HCT116 (cell line): ENCODE data around the gene LDLR. TPM values are rescaled to one million over a fixed set of nuclear protein-coding genes. Genes with fewer than 3 reads are reported as not detected.

Source experiments
- ATAC-seq: fragments of 200-7000 bp; cut with Tn5 transposase; 2 replicates; pipeline ENCODE4 v1.9.1; 2020; ENCODE audit warnings: mild to moderate bottlenecking, moderate library complexity
- BruUV-seq: library from RNA; stranded (reverse); fragments of 400-500 nt; replicated peaks from 2 replicates; lab custom pipeline; 2021; lab: Mats Ljungman, UMichigan
- CTCF ChIA-PET: fragments of 300-600 bp; sonication (Branson Sonifier 250); formaldehyde crosslinking; loops from one replicate; lab custom pipeline; 2021; ENCODE audit warnings: antibody characterized with exemption; lab: Charles Lee
- POLR2A ChIA-PET: fragments of 300-600, 350-600 bp; sonication (Branson Sonifier 250); formaldehyde crosslinking; loops from one replicate; lab custom pipeline; 2021; ENCODE audit warnings: antibody characterized with exemption; lab: Charles Lee
- RAD21 ChIA-PET, 2 experiments: fragments of 300-600 bp; sonication (Branson Sonifier 250); formaldehyde crosslinking; loops; one replicate each; lab custom pipeline; 2023; ENCODE audit warnings: low total read pairs in 2 of 2; ENCODE audit not compliant: uncharacterized antibody in 2 of 2, unreplicated experiment in 2 of 2, low non-redundant PET in 1 of 2; lab: Charles Lee
- DNase-seq: peaks from one replicate; pipeline ENCODE4 v3.0.0-alpha.2; 2010; ENCODE audit warnings: low read depth, low spot score
- H2AFZ ChIP-seq: fragments of 200-600 bp; shearing (Covaris generic), sonication (generic); 2 replicates; pipeline ENCODE4 v1.6.1; 2017; ENCODE audit warnings: low read depth, mixed run types, mixed read lengths, antibody characterized with exemption, low read length; ENCODE audit not compliant: poor library complexity, severe bottlenecking
- H3K27ac ChIP-seq: 2 replicates; pipeline ENCODE4 v1.5.1; 2012; ENCODE audit warnings: low read depth, low read length
- H3K27me3 ChIP-seq: fragments of 200-600 bp; sonication (generic); 2 replicates; pipeline ENCODE4 v1.6.1; 2016; ENCODE audit warnings: mixed run types, low read length, mixed read lengths; ENCODE audit not compliant: insufficient read depth
- H3K36me3 ChIP-seq, 2 experiments: fragments of 200-500 bp in 1 of 2; fragments of 200-600 bp in 1 of 2; sonication (Bioruptor generic) in 1 of 2; sonication (generic) in 1 of 2; 2 replicates each; pipeline versions ENCODE4 v1.5.1 to v1.6.1; 2014 to 2016; ENCODE audit warnings: low read length in 2 of 2, inconsistent platforms in 1 of 2, mixed read lengths in 1 of 2, mixed run types in 1 of 2; ENCODE audit not compliant: insufficient read depth in 2 of 2, control insufficient read depth in 1 of 2
- H3K4me1 ChIP-seq, 2 experiments: fragments of 200-600 bp in 1 of 2; sonication (generic) in 1 of 2; 2 replicates each; pipeline versions ENCODE4 v1.5.1 to v1.6.1; 2012 to 2017; ENCODE audit warnings: low read length in 2 of 2, inconsistent platforms in 1 of 2, mild to moderate bottlenecking in 1 of 2, mixed read lengths in 1 of 2, mixed run types in 1 of 2, moderate library complexity in 1 of 2; ENCODE audit not compliant: insufficient read depth in 2 of 2, control insufficient read depth in 1 of 2
- H3K4me2 ChIP-seq: fragments of 200-600 bp; sonication (generic); 2 replicates; pipeline ENCODE4 v1.6.1; 2017; ENCODE audit warnings: mixed run types, low read length, mixed read lengths
- H3K4me3 ChIP-seq, 2 experiments: fragments of 200-600 bp in 1 of 2; sonication (generic) in 1 of 2; replicated peaks in 1 of 2; 2 replicates each; pipeline ENCODE4 v1.5.1; 2011 to 2016; ENCODE audit warnings: low read length in 2 of 2, control low read depth in 1 of 2, low read depth in 1 of 2, mild to moderate bottlenecking in 1 of 2, mixed read lengths in 1 of 2, mixed run types in 1 of 2
- H3K79me2 ChIP-seq: fragments of 200-600 bp; sonication (generic); 2 replicates; pipeline ENCODE4 v1.6.1; 2017; ENCODE audit warnings: mild to moderate bottlenecking, mixed run types, low read length, moderate library complexity, mixed read lengths; ENCODE audit not compliant: insufficient read depth
- H3K9ac ChIP-seq: fragments of 200-600 bp; sonication (generic); 2 replicates; pipeline ENCODE4 v1.6.1; 2016; ENCODE audit warnings: low read length, mixed read lengths
- H3K9me2 ChIP-seq: fragments of 200-600 bp; sonication (generic), shearing (Covaris generic); 2 replicates; pipeline ENCODE4 v1.6.1; 2017; ENCODE audit warnings: mixed run types, mild to moderate bottlenecking, moderate library complexity; ENCODE audit not compliant: insufficient read depth
- H3K9me3 ChIP-seq, 2 experiments: fragments of 200-500 bp in 1 of 2; fragments of 200-600 bp in 1 of 2; sonication (Bioruptor generic) in 1 of 2; sonication (generic) in 1 of 2; 2 replicates each; pipeline ENCODE4 v1.6.1; 2014 to 2017; ENCODE audit warnings: low read length in 2 of 2, mixed read lengths in 2 of 2, inconsistent platforms in 1 of 2, low read depth in 1 of 2, mild to moderate bottlenecking in 1 of 2, mixed run types in 1 of 2, moderate library complexity in 1 of 2; ENCODE audit not compliant: control insufficient read depth in 1 of 2, insufficient read depth in 1 of 2
- H4K20me1 ChIP-seq: fragments of 200-600 bp; sonication (generic), shearing (Covaris generic); 2 replicates; pipeline ENCODE4 v1.6.1; 2017; ENCODE audit warnings: mixed run types, mild to moderate bottlenecking, moderate library complexity; ENCODE audit not compliant: insufficient read depth
- ATF3 ChIP-seq: IDR thresholded peaks from 2 replicates; pipeline ENCODE4 v1.6.1; 2012
- CBX3 ChIP-seq: IDR thresholded peaks from 2 replicates; pipeline ENCODE4 v1.6.1; 2012; ENCODE audit warnings: low read depth
- CEBPB ChIP-seq: IDR thresholded peaks from 2 replicates; pipeline ENCODE4 v1.6.1; 2012; ENCODE audit warnings: low read depth
- CTCF ChIP-seq, 3 experiments: fragments of 200-600 bp in 1 of 3; sonication (generic) in 1 of 3; IDR thresholded peaks in 2 of 3; conservative IDR thresholded peaks in 1 of 3; 2 replicates each; pipeline ENCODE4 v1.5.1; 2012 to 2017; ENCODE audit warnings: low read depth in 2 of 3, low read length in 2 of 3, antibody characterized with exemption in 1 of 3, borderline replicate concordance in 1 of 3, control low read depth in 1 of 3, mild to moderate bottlenecking in 1 of 3, mixed read lengths in 1 of 3, mixed run types in 1 of 3, moderate library complexity in 1 of 3; ENCODE audit not compliant: insufficient read depth in 1 of 3
- EZH2 ChIP-seq: fragments of 200-600 bp; sonication (generic); IDR thresholded peaks from 2 replicates; pipeline ENCODE4 v1.6.1; 2017; ENCODE audit warnings: antibody characterized with exemption, mixed run types
- EZH2phosphoT487 ChIP-seq: fragments of 200-600 bp; IDR thresholded peaks from 2 replicates; pipeline ENCODE4 v1.6.1; 2018; ENCODE audit warnings: antibody characterized with exemption, borderline replicate concordance
- JUND ChIP-seq: IDR thresholded peaks from 2 replicates; pipeline ENCODE4 v1.6.1; 2012
- MAX ChIP-seq: IDR thresholded peaks from 2 replicates; pipeline ENCODE4 v1.6.1; 2012
- POLR2A ChIP-seq: IDR thresholded peaks from 2 replicates; pipeline ENCODE4 v1.7.0; 2011; ENCODE audit warnings: borderline replicate concordance; ENCODE audit not compliant: insufficient read depth, insufficient read length; ENCODE audit errors: extremely low read depth
- POLR2AphosphoS5 ChIP-seq: IDR thresholded peaks from 2 replicates; pipeline ENCODE4 v1.6.1; 2011; ENCODE audit warnings: mild to moderate bottlenecking, low read depth, low read length, moderate library complexity
- RAD21 ChIP-seq: IDR thresholded peaks from 2 replicates; pipeline ENCODE4 v1.6.1; 2012; ENCODE audit warnings: low read depth, mild to moderate bottlenecking
- REST ChIP-seq: IDR thresholded peaks from 2 replicates; pipeline ENCODE4 v1.6.1; 2012; ENCODE audit warnings: low read depth
- SIN3A ChIP-seq: IDR thresholded peaks from 2 replicates; pipeline ENCODE4 v1.6.1; 2012; ENCODE audit warnings: low read depth
- SP1 ChIP-seq: IDR thresholded peaks from 2 replicates; pipeline ENCODE4 v1.6.1; 2012; ENCODE audit warnings: low read depth
- TCF7L2 ChIP-seq: IDR thresholded peaks from 2 replicates; pipeline ENCODE4 v1.7.0; 2011; ENCODE audit warnings: borderline replicate concordance, inconsistent platforms; ENCODE audit not compliant: insufficient read depth, insufficient read length; ENCODE audit errors: extremely low read depth
- ZBTB33 ChIP-seq: IDR thresholded peaks from 2 replicates; pipeline ENCODE4 v1.6.1; 2011; ENCODE audit warnings: mild to moderate bottlenecking, low read length, moderate library complexity; ENCODE audit not compliant: insufficient replicate concordance; ENCODE audit errors: extremely low read depth
- ZFX ChIP-seq: fragments of 450-650 bp; IDR thresholded peaks from 2 replicates; pipeline ENCODE4 v1.6.1; 2017
- ZNF274 ChIP-seq: fragments of 200-500 bp; sonication (Bioruptor generic); IDR thresholded peaks from 2 replicates; pipeline ENCODE4 v1.6.1; 2014; ENCODE audit warnings: mild to moderate bottlenecking, low read depth, low read length, inconsistent platforms
- intact Hi-C: fragments of 100-400 bp; cut with micrococcal nuclease; formaldehyde crosslinking; loops from 2 replicates; pipeline ENCODE4 v1.10.0; 2022
- total RNA-seq: library from RNA; stranded (reverse); gene quantifications from one replicate; pipeline ENCODE4 v1.2.1, GENCODE V29; 2021; ENCODE audit not compliant: unreplicated experiment

The LDLR gene
- total RNA-seq, 1 experiment from 2014 or later, result 92.4 TPM

- Histone ChIP-seq H3K27ac (no peak overlapping the region), H3K9me2 (no peaks in the 10 kb centered on the region), H4K20me1 (no peaks in the 10 kb centered on the region), H3K4me2 (no peak overlapping the region), H3K27me3 (no peaks in the 10 kb centered on the region), H2AFZ (no peak overlapping the region), H3K9ac (no peak overlapping the region), H3K4me1 (no peaks in the 10 kb centered on the region), H3K9me3 (no peaks in the 10 kb centered on the region), H3K4me3 (no peak overlapping the region), H3K36me3 (peaks cover 18 to 37% of the 10 kb centered on the region in 2 experiments), H3K79me2 (peaks cover 12% of the 10 kb centered on the region; the same call in 1 of the 2 replicates)
- POLR2A ChIA-PET, result no interaction called here
- BruUV-seq, result no TSS peak
- TF ChIP-seq POLR2A, result no peak
- TF ChIP-seq TCF7L2, result no peak
- no peak for TF ChIP-seq ZFX
- no peak for TF ChIP-seq EZH2phosphoT487
- no peak for TF ChIP-seq CTCF (IDR thresholded peaks at IDR 0.05 in 2 of 3, conservative IDR thresholded peaks at IDR 0.05 in 1 of 3; ENCODE audit: borderline replicate concordance in 1 of 3, insufficient read depth in 1 of 3, low read depth in 2 of 3, low read length in 2 of 3)
- TF ChIP-seq POLR2AphosphoS5, result no peak
- TF ChIP-seq MAX, result no peak
- no peak for TF ChIP-seq ZNF274
- no peak for TF ChIP-seq ZBTB33
- TF ChIP-seq RAD21, result no peak
- TF ChIP-seq SP1, result no peak
- TF ChIP-seq ATF3, result no peak
- no peak for TF ChIP-seq JUND
- no peak for TF ChIP-seq CEBPB
- no peak for TF ChIP-seq REST
- TF ChIP-seq EZH2, result no peak
- TF ChIP-seq CBX3, result no peak
- no peak for TF ChIP-seq SIN3A
- DNase-seq (no peak), ATAC-seq (no peak)
- RAD21 ChIA-PET, result no interaction called here
- intact Hi-C loops, result no loop called here
- CTCF ChIA-PET, result interaction anchor here (1.3 kb wide), 1 partner anchor 9 kb away, joined by 4 read pairs; no protein-coding TSS in a partner anchor
These were observed 44.8 kb upstream of the LDLR start for GRCh38 chr19:11044431-11044830.
